GM21447 (cell line): Measurements from ENCODE around the gene RGS5.

Experiments used
- ATAC-seq: cut with Tn5 transposase; IDR thresholded peaks from one replicate; pipeline ENCODE4 v1.9.1; 2021; ENCODE audit not compliant: unreplicated experiment

The RGS5 gene

GRCh38 chr1:163186862-163187261 is 15.9 kb downstream of the RGS5 start:
- no peak for ATAC-seq

GRCh38 chr1:163182330-163182949 is 20.3 kb downstream of the RGS5 start:
- ATAC-seq = no peak

- ATAC-seq = no peak
These were observed 24.1 kb downstream of the RGS5 start for GRCh38 chr1:163178628-163179027.

GRCh38 chr1:163176797-163177196 is 25.9 kb downstream of the RGS5 start:
- ATAC-seq = no peak

- ATAC-seq = no peak
These were observed 27.9 kb downstream of the RGS5 start for GRCh38 chr1:163174524-163175437.

- no peak for ATAC-seq
These were observed 29.6 kb downstream of the RGS5 start for GRCh38 chr1:163173121-163173520.

- no peak for ATAC-seq
These were observed 30.1 kb downstream of the RGS5 start for GRCh38 chr1:163172596-163172995.

- ATAC-seq = no peak
These were observed 30.9 kb downstream of the RGS5 start for GRCh38 chr1:163171826-163172225.

GRCh38 chr1:163170975-163171676 is 31.6 kb downstream of the RGS5 start:
- no peak for ATAC-seq

GRCh38 chr1:163170331-163170730 is 32.4 kb downstream of the RGS5 start:
- no peak for ATAC-seq

- no peak for ATAC-seq
These were observed 33.2 kb downstream of the RGS5 start for GRCh38 chr1:163169553-163169952.

- no peak for ATAC-seq
These were observed 34.7 kb downstream of the RGS5 start for GRCh38 chr1:163168053-163168452.

- ATAC-seq = no peak
These were observed 35.7 kb downstream of the RGS5 start for GRCh38 chr1:163166886-163167555.

- ATAC-seq = no peak
These were observed 37.6 kb downstream of the RGS5 start for GRCh38 chr1:163165119-163165518.

- no peak for ATAC-seq
These were observed 38.7 kb downstream of the RGS5 start for GRCh38 chr1:163163881-163164582.

GRCh38 chr1:163163163-163163562 is 39.6 kb downstream of the RGS5 start:
- no peak for ATAC-seq

GRCh38 chr1:163162381-163162914 is 40.3 kb downstream of the RGS5 start:
- no peak for ATAC-seq

- ATAC-seq = no peak
These were observed 40.9 kb downstream of the RGS5 start for GRCh38 chr1:163161841-163162240.

- ATAC-seq = no peak
These were observed 41.4 kb downstream of the RGS5 start for GRCh38 chr1:163161337-163161736.

GRCh38 chr1:163155606-163156005 is 47.1 kb downstream of the RGS5 start:
- ATAC-seq = no peak
